HepG2 (cell line): ENCODE measurements around the gene NFKB2. TPM values are rescaled to one million over a fixed set of nuclear protein-coding genes. Genes with fewer than 3 reads are reported as not detected.

Experiments
- DZIP1 ChIP-seq: sonication (generic); formaldehyde crosslinking; IDR thresholded peaks from 2 replicates; pipeline ENCODE4 v1.5.0; 2020; ENCODE audit warnings: mild to moderate bottlenecking, missing genetic modification reagents
- FUBP1 ChIP-seq: sonication (generic); formaldehyde crosslinking; IDR thresholded peaks from 2 replicates; pipeline ENCODE4 v1.5.1; 2020; ENCODE audit warnings: missing genetic modification reagents, mild to moderate bottlenecking, borderline replicate concordance
- GPBP1L1 ChIP-seq: sonication (generic); formaldehyde crosslinking; IDR thresholded peaks from 2 replicates; pipeline ENCODE4 v1.5.0; 2020; ENCODE audit warnings: mild to moderate bottlenecking, missing genetic modification reagents
- MED8 ChIP-seq: sonication (generic); formaldehyde crosslinking; IDR thresholded peaks from 2 replicates; pipeline ENCODE4 v1.8.1; 2023; ENCODE audit warnings: mild to moderate bottlenecking, missing genetic modification reagents; ENCODE audit not compliant: insufficient replicate concordance
- MIER3 ChIP-seq: IDR thresholded peaks from 2 replicates; pipeline ENCODE4 v1.6.1; 2016; ENCODE audit warnings: missing compliant biosample characterization, borderline replicate concordance
- MIXL1 ChIP-seq: IDR thresholded peaks from 2 replicates; pipeline ENCODE4 v1.6.1; 2016
- RXRB ChIP-seq: IDR thresholded peaks from 2 replicates; pipeline ENCODE4 v1.6.1; 2016; ENCODE audit warnings: borderline replicate concordance, missing genetic modification reagents, missing compliant biosample characterization
- TSC22D2 ChIP-seq: sonication (generic); formaldehyde crosslinking; IDR thresholded peaks from 2 replicates; pipeline ENCODE4 v1.5.1; 2020; ENCODE audit warnings: missing genetic modification reagents, mild to moderate bottlenecking, borderline replicate concordance
- WIZ ChIP-seq: sonication (generic); formaldehyde crosslinking; IDR thresholded peaks from 2 replicates; pipeline ENCODE4 v1.5.1; 2020; ENCODE audit warnings: mild to moderate bottlenecking, missing genetic modification reagents
- ZBTB10 ChIP-seq: sonication (generic); formaldehyde crosslinking; IDR thresholded peaks from 2 replicates; pipeline ENCODE4 v1.4.0; 2020; ENCODE audit warnings: missing genetic modification reagents, borderline replicate concordance
- ZBTB4 ChIP-seq: sonication (generic); formaldehyde crosslinking; IDR thresholded peaks from 2 replicates; pipeline ENCODE4 v1.4.0; 2020; ENCODE audit warnings: missing genetic modification reagents, mild to moderate bottlenecking, borderline replicate concordance
- ZBTB7A ChIP-seq: sonication (generic); formaldehyde crosslinking; IDR thresholded peaks from 2 replicates; pipeline ENCODE4 v1.8.0; 2022; ENCODE audit warnings: mild to moderate bottlenecking, missing genetic modification reagents
- ZKSCAN8 ChIP-seq: IDR thresholded peaks from 2 replicates; pipeline ENCODE4 v1.6.1; 2016; ENCODE audit warnings: borderline replicate concordance, missing genetic modification reagents, missing compliant biosample characterization
- ZNF343 ChIP-seq: sonication (generic); formaldehyde crosslinking; IDR thresholded peaks from 2 replicates; pipeline ENCODE4 v1.4.0; 2020; ENCODE audit warnings: mild to moderate bottlenecking, missing genetic modification reagents
- ZNF546 ChIP-seq: sonication (generic); formaldehyde crosslinking; conservative IDR thresholded peaks from 2 replicates; pipeline ENCODE4 v1.8.1; 2023; ENCODE audit warnings: mild to moderate bottlenecking, missing genetic modification reagents
- ZNF782 ChIP-seq: sonication (generic); formaldehyde crosslinking; IDR thresholded peaks from 2 replicates; pipeline ENCODE4 v1.4.0; 2020; ENCODE audit warnings: missing genetic modification reagents, mild to moderate bottlenecking, borderline replicate concordance
- ZNF891 ChIP-seq: sonication (generic); formaldehyde crosslinking; IDR thresholded peaks from 2 replicates; pipeline ENCODE4 v1.5.0; 2020; ENCODE audit warnings: mild to moderate bottlenecking, missing genetic modification reagents
- polyA plus RNA-seq, 8 experiments: library from polyadenylated mRNA; depleted of rRNA in 3 of 8; stranded (reverse) in 7 of 8; unstranded in 1 of 8; fragments of >200 nt; fragmentation: Illumina TruSeq in 4 of 8; extraction: Trizol in 4 of 8; gene quantifications; 2 replicates each; pipeline versions ENCODE4 v1.2.1 to v1.2.3, GENCODE V29; 2011 to 2016; ENCODE audit warnings: low read depth in 4 of 8, missing spikeins in 1 of 8, mixed read lengths in 1 of 8; ENCODE audit not compliant: insufficient read depth in 1 of 8
- total RNA-seq, 5 experiments: library from RNA; depleted of rRNA; stranded (reverse); fragments of >200 nt; fragmentation: Illumina TruSeq; extraction: Trizol; gene quantifications; 2 replicates each; pipeline ENCODE4 v1.2.3, GENCODE V29; 2016; ENCODE audit warnings: low read depth in 1 of 5

Gene NFKB2
- total and polyA plus RNA-seq, 2 of the 13 experiments (the other 11 are each of a cell fraction or from before 2014, with no cell fraction given): 7.7 to 12.5 TPM

GRCh38 chr10:102394801-102395399 is 605 bp upstream of the NFKB2 start (continued):
- TF ChIP-seq ZBTB4 (CRISPR knock-in tag) (0 out of 2 replicates have a peak, but pooled peaks have one; percentile 7), ZKSCAN8 (CRISPR knock-in tag) (no peak), MIXL1 (CRISPR knock-in tag) (no peak), MED8 (CRISPR knock-in tag) (peak; percentile 15), ZBTB10 (CRISPR knock-in tag) (no peak), ZNF343 (CRISPR knock-in tag) (no peak), MIER3 (CRISPR knock-in tag) (no peak), TSC22D2 (CRISPR knock-in tag) (peak; percentile 22; the same call in 1 of the 2 replicates), FUBP1 (CRISPR knock-in tag) (no peak), ZNF546 (CRISPR knock-in tag) (no peak), RXRB (CRISPR knock-in tag) (no peak), DZIP1 (CRISPR knock-in tag) (no peak), ZNF891 (CRISPR knock-in tag) (peak; percentile 26; the same call in 1 of the 2 replicates), ZBTB7A (CRISPR knock-in tag) (0 out of 2 replicates have a peak, but pooled peaks have one; percentile 1), WIZ (CRISPR knock-in tag) (no peak), GPBP1L1 (CRISPR knock-in tag) (no peak), ZNF782 (CRISPR knock-in tag) (no peak)
